Left forelimb (tissue), 1 donor: ENCODE data around the gene TOM1L2.
A peak's percentile ranks its signal among the peaks of the same experiment; 100 is the strongest.

Experiments used
- DNase-seq: peaks from one replicate; pipeline ENCODE4 v3.0.0-alpha.2; 2018; ENCODE audit warnings: low spot score

TOM1L2 gene

DNA sequence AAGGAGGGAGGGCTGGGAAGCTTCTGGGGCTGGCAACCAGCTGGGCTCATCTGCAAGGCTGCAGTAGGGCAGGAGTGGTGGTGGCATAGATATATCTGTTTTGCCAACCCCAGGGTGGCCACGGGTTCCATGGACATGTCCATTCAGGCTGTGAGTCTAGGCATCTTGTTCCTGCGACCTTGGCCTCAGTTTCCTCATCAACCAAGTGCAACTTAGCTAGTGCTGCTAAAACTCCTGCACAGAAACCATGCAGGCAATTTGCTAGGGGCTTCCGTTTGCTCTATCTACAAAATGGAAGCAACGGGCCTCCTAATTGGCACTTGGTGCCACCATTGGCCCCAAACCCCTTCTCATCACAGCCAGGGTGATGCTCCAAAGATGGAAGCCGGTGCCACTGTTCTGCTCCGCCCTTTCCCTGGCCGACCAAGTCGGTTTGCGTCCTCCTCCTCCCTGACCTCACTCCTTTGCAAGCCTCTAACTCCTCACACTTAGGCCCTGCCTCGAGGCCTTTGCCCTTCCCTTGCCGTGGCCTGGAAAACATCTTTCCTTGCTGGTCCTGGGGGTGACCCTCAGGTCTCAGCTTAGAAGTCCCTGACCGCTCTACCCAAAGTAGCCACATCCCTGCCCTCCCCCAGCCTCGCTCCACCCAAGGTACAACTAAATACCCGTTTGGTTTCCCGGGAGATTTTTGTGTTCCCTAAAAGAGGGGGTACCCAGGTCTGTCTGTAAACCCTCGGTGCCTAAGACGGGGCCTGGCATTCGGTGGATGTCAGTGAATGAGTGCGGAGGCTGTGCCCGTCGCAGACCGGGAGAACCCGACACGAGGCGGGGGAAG is 136.6 kb downstream of the TOM1L2 start:
- no peak for DNase-seq

DNA sequence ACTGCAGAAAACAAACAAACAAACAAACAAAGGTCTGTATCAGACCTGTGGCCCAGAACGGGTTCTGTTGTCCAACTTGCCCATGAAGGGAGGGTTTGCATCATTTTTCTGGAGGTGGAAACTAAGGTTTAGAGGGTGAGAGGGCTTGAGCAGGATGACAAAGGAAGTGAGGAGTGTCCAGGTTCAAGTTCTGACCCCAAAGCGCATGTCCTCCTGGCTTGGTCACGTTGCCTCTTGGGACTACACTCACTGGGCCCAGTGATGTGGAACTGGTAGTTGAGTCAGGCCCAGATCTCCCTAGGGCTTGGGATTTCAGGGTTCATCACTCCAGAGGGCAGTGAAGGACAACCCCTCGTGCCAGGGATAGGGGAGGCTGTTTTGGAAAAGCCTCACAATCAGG is 137.2 kb downstream of the TOM1L2 start:
- DNase-seq: no peak

DNA sequence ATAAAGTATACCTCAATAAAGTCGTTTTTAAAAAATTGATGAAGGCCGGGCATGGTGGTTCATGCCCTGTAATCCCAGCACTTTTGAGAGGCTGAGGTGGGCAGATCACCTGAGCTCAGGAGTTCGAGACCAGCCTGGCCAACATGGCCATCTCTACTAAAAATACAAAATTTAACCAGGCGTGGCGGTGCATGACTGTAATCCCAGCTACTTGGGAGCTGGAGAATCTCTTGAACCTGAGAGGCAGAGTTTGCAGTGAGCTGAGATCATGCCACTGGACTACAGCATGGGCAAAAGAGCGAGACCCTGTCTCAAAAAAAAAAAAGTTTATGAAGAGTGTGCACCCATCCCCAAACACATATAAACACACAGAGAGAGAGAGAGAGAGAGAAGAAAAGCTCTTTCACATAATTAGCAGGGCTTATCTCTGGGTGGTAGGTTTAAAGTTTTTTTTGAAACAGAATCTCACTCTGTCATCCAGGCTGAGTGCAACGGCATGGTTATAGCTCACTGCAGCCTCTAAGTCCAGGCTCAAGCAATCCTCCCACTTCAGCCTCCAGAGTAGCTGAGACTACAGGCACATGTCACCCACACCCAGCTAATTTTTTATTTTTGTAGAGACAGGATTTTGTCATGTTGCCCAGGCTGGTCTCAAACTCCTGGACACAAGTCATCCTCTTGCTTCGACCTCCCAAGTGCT is 138.4 kb downstream of the TOM1L2 start:
- DNase-seq: no peak

DNA sequence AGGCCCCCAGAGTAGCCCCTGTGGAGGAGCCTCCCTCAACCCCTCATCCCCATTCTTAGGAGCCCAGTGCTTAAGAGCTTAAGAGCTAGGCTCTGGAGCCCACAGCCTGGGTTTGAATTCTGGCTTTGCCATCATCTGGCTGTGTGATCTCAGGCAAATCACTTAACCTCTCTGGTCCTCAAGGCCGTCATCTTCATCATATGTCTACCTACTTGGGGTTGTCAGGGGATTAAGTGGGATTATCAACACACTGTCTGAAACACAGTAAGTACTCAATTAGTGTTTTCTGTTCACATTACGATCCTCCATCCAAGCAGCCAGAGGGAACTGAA is 140.2 kb downstream of the TOM1L2 start:
- DNase-seq: no peak

DNA sequence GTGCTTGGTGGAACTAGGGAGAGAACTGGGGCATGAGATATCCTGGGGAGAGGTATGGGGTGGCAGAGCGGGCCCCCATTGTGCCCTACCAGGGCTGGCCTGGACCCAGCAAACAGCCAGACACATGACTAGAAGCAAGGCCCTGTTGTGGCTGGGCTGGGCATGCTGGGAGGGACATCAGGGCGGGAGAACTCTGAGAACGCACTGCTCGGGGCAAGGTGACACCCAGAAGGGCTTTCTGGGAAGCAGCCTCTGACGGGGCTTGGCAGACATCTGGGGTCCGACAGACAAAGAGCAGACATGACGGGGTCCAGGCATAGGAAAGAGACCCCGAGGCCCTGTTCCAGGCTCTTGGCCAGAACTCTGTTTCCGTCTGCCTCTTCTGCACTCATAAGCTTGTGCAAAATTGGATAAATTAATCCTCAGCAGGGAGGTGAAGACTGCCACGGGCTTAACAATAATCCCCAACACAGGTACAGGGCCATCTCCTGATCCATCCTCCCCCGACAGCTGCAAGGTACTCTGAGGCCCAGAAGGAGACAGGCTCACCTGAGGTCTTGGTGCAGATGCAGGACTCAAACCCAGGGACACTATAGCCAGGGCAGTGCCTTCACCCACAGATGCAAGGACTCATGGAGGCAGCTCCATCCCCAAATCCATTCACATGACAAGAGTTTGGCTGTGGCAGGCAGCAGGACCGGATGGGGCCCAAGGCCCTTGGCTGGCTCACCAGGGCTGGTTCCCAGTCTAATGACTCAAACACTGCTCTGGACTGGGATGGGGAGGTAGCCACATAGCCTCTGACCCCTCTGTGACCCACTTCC is 140.8 kb downstream of the TOM1L2 start:
- DNase-seq: no peak

DNA sequence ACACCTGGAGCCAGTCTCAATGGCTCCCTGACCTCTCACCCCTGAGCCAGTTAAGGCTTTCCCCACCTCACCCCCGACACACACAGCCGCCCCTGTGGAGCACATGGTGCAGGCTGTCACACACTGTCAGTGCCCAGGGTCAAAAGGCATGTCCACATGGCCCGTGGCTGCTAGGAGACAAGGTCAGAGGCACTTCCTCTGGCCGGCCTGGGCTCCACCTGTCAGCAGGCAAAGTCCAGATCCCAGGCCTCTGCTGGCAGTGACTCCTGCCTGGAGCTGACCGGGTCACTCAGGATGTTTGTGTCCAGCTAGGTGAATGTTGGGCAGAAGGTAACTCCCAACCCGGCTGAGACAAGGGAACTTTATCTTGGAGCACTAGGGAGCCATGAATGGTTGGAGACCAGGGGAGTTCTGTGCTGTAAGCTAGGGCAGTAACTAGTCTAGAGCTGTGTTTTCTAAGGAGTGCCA is 141.4 kb downstream of the TOM1L2 start:
- no peak for DNase-seq

DNA sequence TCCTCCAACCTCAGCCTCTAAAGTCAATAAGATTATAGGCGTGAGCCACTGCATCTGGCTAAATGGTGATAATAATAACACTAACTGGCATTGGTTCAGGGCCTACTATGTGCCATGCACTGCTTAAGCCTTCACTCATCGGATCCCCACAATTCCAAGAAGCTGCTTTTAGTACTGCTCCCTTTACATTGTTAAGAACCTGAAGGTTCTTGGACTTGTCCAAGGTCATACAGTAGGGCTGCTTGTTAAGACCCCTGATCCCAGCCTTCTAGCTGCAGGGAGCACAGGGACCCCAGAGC is 142.0 kb downstream of the TOM1L2 start:
- no peak for DNase-seq

DNA sequence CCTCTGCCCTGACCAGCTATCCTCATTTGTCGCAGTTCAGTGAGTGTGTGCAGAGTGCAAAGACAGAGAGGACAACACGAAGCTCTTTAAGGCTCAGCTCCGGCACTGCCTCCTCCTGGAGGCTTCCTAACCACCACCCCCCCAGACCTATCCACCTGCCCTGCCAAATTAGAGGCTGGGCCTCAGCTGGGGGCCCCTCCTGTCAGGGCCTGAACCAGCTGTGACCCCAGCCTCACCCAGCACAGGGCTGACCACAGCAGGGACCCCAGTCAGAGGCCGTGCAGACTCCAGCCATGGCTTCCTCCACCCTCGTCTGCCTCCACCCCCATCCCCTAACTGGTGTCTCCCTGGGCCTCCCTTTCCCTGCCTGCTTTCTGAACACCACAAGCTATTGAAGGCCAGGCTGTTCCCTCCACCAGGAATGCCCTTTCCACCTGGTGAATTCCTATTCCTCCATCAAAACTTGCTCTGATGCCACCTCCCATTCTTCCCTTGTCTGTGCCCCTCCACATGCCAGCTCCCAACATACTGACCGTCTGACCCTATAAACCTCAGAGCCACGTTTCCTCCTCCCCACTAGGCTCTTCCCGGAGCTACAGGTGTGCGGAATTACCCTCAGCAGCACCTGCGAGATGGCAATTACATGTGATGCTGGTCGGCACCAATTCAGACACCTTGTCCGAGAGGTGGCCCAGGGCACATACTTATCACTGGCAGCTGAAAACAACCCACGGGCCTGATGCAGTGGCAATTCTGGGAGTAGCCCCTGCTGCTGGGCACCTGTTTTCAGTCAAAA is 144.2 kb downstream of the TOM1L2 start:
- no peak for DNase-seq

DNA sequence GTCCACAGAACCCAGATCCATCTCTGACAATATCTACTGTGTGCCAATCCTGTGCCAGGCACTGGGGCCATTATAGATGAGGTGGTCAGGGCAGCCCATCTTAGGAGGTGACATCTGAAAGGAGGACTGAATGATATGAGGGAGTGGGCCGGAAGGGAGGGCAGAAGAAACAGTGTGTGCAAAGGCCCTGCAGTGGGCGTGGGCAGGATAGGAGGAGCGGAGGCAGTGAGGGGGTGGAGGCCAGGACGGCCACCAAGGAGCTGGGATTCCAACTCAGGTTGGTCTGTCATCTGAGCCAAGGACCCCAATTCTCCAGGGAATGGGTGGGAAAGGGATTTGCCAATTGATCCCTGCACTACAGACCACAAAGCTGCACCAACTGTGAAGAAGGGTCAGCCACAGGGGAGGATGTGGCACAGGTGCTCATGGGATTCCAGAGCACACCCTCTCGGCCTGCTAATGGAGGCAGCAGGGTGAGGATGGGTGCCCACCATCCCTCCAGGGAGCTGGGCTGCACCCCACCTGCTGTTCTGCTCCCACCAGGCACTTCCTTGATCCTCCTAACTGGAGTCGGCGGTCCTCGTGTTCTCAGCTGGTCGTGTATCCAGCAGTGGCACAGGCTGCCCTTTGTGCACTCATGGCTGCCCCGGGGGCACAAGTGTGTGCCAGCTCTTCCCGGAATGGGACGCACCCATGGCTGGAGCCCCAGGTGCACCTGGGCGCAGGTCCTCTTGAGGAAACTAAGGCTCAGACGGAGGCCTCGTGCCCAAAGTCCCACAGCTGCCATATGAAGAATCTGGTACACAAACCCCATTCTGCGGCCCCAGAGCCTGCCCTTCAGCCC is 145.0 kb downstream of the TOM1L2 start:
- no peak for DNase-seq

DNA sequence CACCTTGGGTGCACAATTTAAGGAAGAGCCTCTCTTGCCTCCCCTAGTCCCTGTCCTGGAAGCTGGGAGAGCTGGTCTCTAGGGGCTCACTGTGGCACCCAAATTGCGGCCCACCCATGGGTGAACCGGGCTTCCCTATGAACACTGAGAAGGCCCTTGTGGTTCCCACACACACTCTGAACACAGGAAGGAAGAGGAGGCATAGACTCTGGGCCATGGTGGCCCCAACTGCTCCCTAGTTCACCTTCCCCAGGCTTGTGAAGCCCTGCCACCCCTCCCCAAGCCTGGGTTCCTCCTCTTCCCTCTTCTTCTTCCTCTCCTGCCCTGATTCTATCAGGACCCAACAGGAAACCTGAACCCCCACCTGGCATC is 145.9 kb downstream of the TOM1L2 start:
- no peak for DNase-seq

DNA sequence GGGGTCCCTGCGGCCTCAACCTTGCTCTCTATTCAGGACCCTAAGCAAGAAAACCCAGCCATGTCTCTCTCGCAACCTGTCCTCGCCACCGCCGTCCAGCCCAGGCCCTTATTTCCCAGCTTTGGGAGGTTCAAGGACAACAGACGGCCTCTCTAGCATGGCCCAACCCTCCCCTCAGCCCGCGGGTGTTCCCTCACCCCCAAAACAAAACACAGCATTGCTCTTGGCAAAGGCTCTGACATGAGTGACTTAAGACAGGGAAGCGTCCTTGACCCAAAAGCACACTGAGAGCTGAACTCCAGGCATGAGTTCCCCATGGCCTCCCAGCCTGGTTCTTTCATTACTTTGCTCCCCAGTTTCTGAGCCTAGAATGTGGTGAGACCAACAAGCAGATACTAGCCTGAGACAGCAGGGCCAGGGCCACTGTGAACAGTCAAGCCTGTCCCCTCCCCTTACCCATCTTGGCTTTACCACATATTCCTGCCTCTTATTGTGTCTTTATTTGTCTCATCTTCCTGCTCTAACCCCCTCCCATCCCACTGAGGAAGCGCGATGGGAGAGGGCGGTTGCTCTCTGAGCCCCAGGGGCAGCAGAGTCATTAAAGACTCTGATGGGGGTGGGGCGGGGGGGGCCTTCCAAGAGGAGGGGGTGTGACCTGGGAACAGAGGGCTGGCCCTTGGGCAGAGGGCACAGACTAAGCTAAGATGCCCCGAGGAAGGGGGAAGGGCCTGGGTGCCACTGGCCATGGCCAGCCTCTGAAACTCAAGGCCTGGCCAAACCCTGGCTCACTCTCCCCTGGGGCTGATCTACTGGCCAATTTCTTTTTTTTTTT is 147.2 kb downstream of the TOM1L2 start:
- no peak for DNase-seq

DNA sequence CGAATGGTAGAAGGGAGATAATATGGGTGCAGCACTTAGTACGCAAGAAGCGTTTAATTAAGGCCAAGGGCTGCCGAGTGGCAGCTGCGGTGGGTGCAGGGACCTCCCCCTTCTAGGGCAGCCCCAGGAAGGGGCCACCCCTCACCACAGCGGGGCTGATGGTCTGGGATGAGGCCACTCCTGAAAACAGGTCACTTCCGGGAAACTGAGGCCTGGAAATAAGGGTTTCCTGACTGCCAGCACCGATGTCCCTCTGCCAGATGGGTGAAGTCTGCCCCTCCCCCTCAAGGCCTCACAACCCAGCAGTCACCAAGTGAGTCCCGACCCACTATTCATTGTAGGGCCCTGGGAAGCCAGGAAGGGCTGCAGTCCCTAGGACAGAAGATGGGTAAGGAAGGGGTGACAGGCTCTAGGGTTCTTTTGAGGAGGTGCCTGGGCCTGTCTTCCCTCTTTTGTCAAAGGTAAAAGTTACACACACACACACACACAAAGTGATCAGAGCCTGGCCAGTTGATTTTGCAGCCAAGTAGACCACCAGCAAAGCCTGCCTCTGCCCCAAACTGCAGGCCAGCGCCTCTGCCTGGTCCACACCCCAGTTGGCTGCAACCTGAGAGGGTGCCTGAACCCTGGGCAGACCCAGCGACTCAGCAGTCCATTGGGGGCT is 147.9 kb downstream of the TOM1L2 start:
- no peak for DNase-seq

DNA sequence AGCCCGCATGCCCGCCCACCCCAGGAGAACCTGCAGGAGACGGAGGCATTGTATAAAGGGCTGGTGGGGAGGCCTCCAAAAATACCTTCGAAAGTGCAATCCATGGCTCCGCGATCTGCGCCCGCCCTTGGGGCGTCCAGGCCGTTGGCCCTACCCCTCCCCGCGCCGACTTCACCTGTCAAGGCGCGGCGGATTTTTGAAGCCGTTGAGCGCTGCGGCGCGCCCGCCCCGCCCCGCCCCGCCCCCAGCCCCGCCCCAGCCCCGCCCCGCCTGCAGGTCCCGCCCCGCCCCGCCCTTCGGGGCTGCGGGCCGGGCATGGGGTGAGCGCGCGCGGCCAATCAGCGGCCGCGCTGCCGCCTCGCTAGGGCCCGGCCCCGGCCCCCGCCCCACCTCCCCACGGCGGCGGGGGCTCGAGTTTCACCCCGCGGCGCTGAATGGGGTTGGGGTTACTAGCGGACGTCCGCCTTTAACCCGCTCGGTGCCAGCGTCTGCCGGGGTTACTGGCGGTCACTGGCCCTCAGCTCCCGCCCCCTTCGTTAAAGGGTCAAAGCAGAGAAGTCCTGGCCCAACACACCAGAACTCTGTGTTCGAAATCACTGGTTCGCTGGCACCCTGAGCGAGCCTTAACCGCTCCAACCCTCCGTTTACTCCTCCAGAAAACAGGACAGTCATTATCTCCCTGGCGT is 148.6 kb downstream of the TOM1L2 start:
- peak; percentile 90 for DNase-seq

DNA sequence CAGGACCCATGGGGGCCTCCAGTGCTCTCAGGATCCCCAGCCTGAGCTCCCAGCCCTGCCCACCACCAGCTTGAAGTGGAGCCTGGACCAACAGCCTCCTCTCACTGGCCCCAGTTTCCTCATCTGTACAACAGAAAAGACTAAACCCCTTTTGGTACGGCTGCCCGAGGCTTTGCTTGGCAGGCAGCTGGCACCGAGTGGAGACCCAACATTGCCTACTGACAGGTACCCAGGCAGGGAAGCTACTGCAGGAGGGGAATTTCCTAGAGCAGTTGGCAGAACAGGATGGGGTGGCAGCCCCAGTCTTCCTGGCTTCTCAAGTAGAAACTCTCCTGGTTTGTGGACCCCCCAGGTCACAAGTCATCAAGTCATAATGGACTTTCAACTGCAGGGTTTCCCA is 149.6 kb downstream of the TOM1L2 start:
- no peak for DNase-seq

DNA sequence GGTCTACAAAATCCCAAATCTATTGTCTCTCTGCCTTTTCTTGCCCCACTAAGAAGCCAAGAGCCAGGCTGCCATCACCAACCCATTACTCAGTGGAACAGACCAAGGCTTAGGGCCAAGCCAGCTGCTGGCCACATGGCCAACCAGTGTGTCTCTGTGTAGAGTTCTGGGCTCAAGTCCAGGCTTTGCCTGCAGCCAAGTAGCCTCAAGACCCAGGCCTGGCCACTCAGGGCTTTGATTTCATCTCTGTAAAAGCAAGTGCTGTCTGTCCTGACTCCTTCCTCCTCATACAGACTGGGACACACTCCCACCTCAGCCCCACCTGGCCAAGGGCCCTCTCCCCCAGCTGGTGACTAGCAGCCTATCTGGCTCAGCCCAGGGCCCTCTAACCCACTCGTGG is 150.0 kb downstream of the TOM1L2 start:
- no peak for DNase-seq

DNA sequence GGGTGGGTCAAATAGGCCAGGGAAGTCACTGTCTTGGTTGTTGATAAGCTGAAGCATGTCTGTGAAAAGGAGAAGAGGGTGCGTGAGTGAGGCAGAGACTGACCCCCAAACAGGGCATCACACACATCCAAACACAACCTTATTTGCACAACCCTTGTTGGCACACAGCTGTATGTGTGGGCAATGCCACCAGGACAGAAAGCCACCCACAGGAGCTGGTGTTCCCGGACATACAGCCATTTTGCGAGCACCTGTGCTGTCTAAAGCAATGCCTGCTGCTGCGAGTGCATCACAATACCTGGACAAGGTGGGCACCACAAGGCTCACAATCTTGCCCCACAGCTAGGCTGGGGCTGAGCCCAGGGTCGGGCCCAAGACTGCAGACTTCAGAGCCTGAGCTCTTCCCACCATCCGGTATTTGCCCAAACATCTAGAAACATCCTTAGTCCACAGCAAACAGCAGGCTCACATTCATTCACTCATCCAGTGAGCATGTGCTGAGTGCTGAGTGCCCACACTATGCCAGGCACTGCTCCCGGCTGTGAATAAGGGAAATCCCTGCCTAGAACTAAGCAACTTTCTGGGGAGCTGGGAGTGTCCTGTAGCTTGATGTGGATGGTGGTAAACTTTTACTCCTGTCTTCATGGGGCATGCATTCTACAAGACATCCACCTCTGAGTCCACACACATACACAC is 151.6 kb downstream of the TOM1L2 start:
- DNase-seq: no peak

DNA sequence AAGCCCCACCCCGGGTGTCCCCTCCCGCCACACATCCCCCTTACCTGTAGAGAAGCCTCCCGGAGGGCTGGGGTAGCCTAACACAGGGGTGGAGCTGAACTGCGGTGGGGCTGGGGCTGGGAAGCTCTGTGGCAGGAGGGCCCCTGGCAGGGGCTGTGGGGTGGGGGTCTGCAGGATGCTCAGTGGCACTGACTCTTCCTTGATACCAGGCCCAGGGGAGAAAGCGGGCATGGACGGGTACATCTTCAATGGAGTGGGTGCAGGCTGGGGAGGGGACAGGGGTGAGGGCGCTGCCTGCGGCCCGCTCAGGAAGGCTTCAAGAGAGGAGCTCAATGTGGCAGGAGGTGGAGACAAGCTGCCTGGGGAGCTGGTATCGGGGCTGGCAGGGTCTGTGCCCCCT is 152.2 kb downstream of the TOM1L2 start:
- DNase-seq: no peak

DNA sequence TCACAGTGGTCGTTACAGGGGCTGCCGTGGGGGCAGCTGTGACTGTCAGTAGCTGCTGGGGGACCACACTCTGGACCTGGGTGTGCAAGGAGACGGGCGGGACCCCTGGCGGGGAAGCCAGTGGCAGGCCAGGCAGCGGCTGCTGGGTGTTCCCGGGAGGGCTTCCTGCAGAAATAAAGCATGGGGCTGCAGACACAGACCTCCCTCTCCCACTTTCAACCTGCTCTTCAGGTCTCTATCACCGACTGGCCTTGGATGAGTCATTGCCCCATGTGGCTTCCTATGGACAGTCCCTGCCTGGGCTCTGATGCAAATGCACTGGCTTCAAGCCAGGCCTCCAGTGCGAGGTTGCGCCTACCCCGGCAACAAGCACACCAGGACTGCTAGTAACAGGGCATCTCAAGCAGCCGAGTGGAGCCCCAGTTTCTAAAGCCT is 152.6 kb downstream of the TOM1L2 start:
- DNase-seq: no peak

DNA sequence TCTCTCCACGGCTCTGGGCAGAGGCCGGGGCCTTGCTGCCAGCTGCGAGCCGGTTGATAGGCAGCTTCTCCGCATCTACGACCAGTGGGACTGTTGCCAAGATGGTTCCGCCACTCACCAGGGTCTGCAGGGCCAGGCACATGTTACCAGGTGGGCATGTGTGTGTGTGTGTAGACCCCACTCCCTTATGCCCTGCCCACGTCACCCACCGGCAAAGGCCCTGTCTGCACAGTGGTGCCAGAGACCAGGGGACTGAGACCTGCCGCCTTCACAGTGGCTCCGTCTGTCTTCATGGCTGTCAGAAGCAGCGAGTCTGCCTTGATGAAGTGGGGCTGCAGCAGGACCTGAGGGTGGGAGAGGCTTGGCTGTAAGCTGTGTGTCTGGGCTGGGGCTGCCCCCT is 153.1 kb downstream of the TOM1L2 start:
- no peak for DNase-seq
